Measurements from ENCODE around the gene URB2. TPM values are rescaled to one million over a fixed set of nuclear protein-coding genes. Genes with fewer than 3 reads are reported as not detected.

Gene URB2
- total and polyA plus RNA-seq, 10 donors = 2.1 to 13.6 (median 9.4) TPM

- Histone ChIP-seq H3K4me1 (peaks cover 9 to 28% (median 20%) of the 10 kb centered on the region in 6 donors), H3K36me3 (peaks cover 0 to 42% (median 19%) of the 10 kb centered on the region in 6 donors), H3K27ac (no peak overlapping the region), H3K4me3 (no peak overlapping the region), H3K27me3 (replicated peaks in 1 of 7) (no peaks in the 10 kb centered on the region), H3K9me3 (no peaks in the 10 kb centered on the region)
- WGBS, 5 donors = 92 to 96% (median 94%) methylated on average over 8 of the region's 8 CpGs
- peak; percentile 66 for DNase-seq
- TF ChIP-seq CTCF (IDR thresholded peaks at IDR 0.05 in 8 of 11, conservative IDR thresholded peaks at IDR 0.05 in 3 of 11) = no peak
- no peak for TF ChIP-seq POLR2A (IDR thresholded peaks at IDR 0.05)
- no peak for TF ChIP-seq POLR2AphosphoS5 (IDR thresholded peaks at IDR 0.05)
- intact Hi-C loops (cut with DNase I; ENCODE audit: low total_unique reads) = loop anchor here (2.0 to 10.0 kb wide), 2 partner anchors 503 to 649 kb away; no protein-coding TSS in a partner anchor
Measured at GRCh38 chr1:229661897-229662296, 35.9 kb downstream of the URB2 start.

- Histone ChIP-seq H3K4me1 (peaks cover 9 to 28% (median 20%) of the 10 kb centered on the region in 6 donors), H3K27ac (peak overlapping the region in 1 of 8 donors; percentile 3)
- WGBS, 5 donors = 24 to 39% (median 34%) methylated on average over 9 of the region's 9 CpGs
Measured at GRCh38 chr1:229664133-229664689, 38.2 kb downstream of the URB2 start.

GRCh38 chr1:229665912-229666558, 40.0 kb downstream of the URB2 start:
- no peak for DNase-seq
- Histone ChIP-seq H3K4me3 (no peak overlapping the region), H3K27me3 (replicated peaks in 1 of 7) (no peaks in the 10 kb centered on the region), H3K4me1 (peaks cover 9 to 25% (median 18%) of the 10 kb centered on the region in 6 donors), H3K9me3 (no peaks in the 10 kb centered on the region), H3K27ac (no peak overlapping the region), H3K36me3 (peaks cover 0 to 1% (median 0%) of the 10 kb centered on the region in 6 donors)
- WGBS, 5 donors = 91 to 95% (median 94%) methylated on average over 7 of the region's 7 CpGs
- intact Hi-C loops (cut with DNase I; ENCODE audit: low total_unique reads) = loop anchor here (10.0 kb wide), 1 partner anchor 499 kb away; no protein-coding TSS in a partner anchor
- TF ChIP-seq CTCF (IDR thresholded peaks at IDR 0.05 in 8 of 11, conservative IDR thresholded peaks at IDR 0.05 in 3 of 11) (no peak), POLR2AphosphoS5 (IDR thresholded peaks at IDR 0.05) (no peak), POLR2A (IDR thresholded peaks at IDR 0.05) (no peak)

More at GRCh38 chr1:229664133-229664689, 38.2 kb downstream of the URB2 start:
- Histone ChIP-seq H3K9me3 (no peaks in the 10 kb centered on the region), H3K36me3 (peaks cover 0 to 19% (median 9%) of the 10 kb centered on the region in 6 donors), H3K4me3 (no peak overlapping the region), H3K27me3 (replicated peaks in 1 of 7) (no peaks in the 10 kb centered on the region)
- TF ChIP-seq POLR2AphosphoS5 (IDR thresholded peaks at IDR 0.05) = no peak
- TF ChIP-seq CTCF (IDR thresholded peaks at IDR 0.05 in 8 of 11, conservative IDR thresholded peaks at IDR 0.05 in 3 of 11) = no peak
- DNase-seq = peak; percentile 89
- intact Hi-C loops (cut with DNase I; ENCODE audit: low total_unique reads) = loop anchor here (10.0 kb wide), 1 partner anchor 501 kb away; no protein-coding TSS in a partner anchor

GRCh38 chr1:229666585-229666984, 40.5 kb downstream of the URB2 start:
- H3K9me3 ChIP-seq = no peaks in the 10 kb centered on the region
- peaks cover 6 to 20% (median 13%) of the 10 kb centered on the region in 6 donors for H3K4me1 ChIP-seq
- intact Hi-C loops (cut with DNase I; ENCODE audit: low total_unique reads) = loop anchor here (10.0 kb wide), 1 partner anchor 498 kb away; no protein-coding TSS in a partner anchor
- no peak overlapping the region for H3K4me3 ChIP-seq
- no peak for DNase-seq
- H3K27me3 ChIP-seq (replicated peaks in 1 of 7) = no peaks in the 10 kb centered on the region
- no peak for TF ChIP-seq CTCF (IDR thresholded peaks at IDR 0.05 in 8 of 11, conservative IDR thresholded peaks at IDR 0.05 in 3 of 11)
- no peak for TF ChIP-seq POLR2AphosphoS5 (IDR thresholded peaks at IDR 0.05)
- no peak for TF ChIP-seq POLR2A (IDR thresholded peaks at IDR 0.05)
- WGBS, 5 donors = 82 to 94% (median 86%) methylated on average over 4 of the region's 4 CpGs
- H3K36me3 ChIP-seq = no peaks in the 10 kb centered on the region
- no peak overlapping the region for H3K27ac ChIP-seq
